HG02623 (cell line): ENCODE data around the gene GRIK3.

Experiments
- ATAC-seq: cut with Tn5 transposase; IDR thresholded peaks from one replicate; pipeline ENCODE4 v1.9.1; 2021; ENCODE audit warnings: moderate library complexity; ENCODE audit not compliant: unreplicated experiment

The GRIK3 gene

DNA sequence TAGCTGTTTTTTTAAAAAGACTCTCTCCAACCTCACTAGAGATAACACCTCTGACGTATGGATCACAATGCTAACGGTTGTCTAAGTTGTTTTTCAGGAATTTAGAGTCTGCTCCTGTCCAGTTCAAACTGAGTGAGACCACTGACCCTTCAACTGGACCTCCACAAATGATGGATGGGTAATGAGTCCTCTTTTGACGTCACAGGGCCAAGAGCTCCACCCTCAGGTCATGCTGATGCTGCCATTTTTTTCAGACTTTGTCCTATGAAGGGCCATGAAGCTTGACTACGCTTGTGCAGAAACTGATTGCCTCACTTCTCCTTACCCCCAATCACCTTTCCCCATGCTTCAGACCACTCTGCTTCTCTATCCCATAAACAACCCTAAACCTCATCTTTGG lies 16.6 kb downstream of the GRIK3 start:
- ATAC-seq = no peak

- ATAC-seq = no peak
Measured at GRCh38 chr1:37016121-37016520, 18.2 kb downstream of the GRIK3 start.

DNA sequence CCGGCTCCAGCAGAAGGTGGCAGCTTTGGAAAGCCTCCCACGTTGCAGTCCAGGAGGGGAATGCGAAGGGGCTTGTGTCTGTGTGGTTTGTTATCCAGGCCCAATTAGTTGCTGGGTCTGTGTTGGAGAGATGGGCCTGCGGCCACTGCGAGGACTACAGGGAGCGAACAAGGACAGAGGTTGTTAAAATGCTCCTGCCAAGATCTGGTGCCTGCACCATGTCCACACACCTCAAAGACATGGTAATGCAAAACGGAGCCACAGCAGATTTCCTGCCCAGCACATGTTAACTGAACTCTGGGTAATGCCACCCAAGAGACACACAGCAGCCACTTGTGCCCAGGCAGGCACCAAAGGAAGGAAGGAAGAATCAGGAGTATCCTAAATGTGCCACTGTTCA lies 18.6 kb downstream of the GRIK3 start:
- ATAC-seq = no peak

DNA sequence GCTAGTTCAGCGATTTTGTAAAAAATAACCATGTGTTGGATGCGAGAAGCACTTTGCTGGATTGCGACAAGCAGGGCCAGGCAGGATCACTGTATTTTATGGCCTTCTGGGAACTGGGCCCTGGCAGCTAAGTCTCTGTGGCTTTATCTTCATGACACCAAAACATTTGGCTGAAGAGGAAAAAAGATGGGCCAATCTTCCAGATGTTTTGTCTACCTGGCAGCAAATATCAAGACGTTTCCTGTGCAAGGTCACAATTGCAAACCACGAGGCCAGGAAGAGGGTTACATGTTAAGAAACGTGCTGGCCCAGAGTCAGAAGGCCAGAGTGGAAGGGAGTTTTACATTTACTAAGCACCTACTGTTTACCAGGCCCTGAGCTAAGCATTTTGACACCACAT lies 22.1 kb downstream of the GRIK3 start:
- no peak for ATAC-seq

- ATAC-seq = no peak
Measured at GRCh38 chr1:37010011-37010410, 24.3 kb downstream of the GRIK3 start.

DNA sequence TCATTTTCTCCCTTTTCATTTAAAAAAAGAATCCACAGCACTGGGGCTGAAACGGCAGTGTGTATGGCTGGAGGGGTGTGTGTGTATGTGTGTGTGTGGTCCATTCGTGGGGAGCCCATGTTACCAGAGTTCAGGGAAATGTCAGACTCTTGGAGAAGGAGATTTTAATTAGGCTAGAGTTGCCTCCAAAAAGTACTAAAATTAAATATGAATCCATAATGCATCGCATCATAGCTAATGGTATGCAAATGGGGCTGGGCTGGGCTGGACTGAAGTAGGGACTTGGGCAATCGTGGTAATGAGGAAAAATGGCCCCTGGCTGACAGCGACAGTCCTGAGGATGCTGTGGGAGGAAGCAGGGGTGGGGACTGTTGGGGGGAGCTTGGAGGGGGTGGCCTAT lies 24.8 kb downstream of the GRIK3 start:
- ATAC-seq = no peak

DNA sequence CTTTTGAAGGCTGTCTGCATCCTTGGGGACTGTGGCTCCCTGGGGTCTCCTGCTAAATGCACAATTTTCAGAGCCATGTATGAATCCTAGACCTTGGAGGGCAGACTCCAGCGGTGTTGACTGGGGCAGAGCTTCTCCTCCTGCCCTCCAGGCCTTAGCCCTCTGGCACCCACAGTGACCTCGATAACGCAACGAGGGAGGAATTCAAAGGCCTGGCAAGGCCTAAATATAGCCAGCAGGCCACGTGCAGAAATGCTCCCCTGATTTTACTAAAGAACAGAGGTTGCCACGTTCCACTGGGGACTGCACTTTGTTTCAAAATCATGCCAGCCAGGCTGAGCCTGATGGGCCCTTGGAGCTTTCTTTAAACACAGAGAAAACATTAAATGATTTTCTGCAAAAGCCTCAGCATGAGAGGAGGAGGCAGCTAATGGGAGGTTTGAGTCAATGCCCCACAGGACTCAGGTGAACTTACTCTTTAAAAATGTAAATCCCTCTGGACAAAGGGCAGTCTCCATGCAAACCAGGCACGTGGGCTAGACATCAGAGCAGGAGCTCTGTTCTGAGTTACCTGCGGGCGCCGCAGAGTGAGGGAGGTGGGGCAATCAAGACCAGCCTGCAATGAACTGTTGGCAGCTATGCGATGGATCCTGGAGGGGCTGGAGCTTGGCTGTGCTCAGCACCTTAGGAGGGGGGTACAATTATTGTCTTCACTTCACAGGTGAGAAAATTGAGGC lies 28.0 kb downstream of the GRIK3 start:
- ATAC-seq = no peak

DNA sequence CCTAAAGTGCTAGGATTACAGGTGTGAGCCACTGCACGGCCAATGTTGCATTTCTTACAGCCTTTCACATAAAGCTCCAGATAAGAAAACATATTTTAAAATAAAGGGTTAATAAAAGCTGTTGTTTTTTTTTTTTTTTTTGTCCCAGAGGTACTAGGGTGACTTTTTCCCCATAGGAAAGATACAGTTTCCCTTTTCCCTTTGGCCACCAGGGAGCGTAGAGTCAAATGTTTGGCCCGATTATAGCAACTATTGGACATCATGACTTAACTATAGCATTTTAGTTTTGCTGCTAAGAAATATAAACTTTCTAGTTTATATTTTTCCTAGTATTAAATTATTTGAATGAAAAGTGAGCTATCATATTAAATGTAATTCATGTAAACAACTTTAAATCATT lies 31.4 kb downstream of the GRIK3 start:
- no peak for ATAC-seq

DNA sequence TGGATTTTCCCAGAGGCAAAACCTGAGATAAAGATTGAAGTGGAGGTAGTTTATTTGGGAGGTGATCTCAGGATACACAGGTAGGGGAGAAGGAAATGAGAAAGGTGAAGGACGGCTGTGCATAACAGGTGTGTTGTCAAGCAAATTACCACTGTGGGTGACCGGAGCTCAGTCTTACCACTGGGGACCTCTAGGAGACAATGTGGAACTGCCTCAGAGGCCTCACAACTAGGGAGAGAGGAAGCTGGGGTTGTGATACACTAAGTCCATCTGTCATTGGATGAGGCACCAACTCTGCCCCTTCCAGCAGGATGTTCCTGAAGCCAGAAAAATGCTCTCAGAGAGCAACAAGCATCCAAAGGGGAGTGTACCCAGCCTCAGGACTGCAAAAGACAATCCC lies 32.6 kb downstream of the GRIK3 start:
- ATAC-seq = no peak

- no peak for ATAC-seq
Measured at GRCh38 chr1:36996106-36996505, 38.2 kb downstream of the GRIK3 start.

DNA sequence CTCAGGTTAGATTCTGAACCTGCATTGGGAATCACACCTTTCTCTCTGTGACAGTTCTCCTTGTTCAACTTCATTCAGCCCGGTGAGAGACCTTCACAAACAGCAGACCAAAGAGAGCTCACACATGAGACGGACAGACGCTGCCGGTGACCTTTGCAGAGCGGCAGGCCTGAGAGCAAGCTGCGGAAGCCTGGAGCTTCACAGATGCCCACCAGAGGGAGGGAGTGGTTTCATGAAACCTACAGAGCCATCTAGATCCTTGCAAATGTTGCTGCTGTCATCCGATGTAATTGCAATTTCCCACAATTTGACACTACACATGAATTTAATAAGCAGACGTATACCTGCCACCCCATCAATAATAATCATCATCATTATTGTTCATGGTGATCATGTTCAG lies 39.4 kb downstream of the GRIK3 start:
- no peak for ATAC-seq

DNA sequence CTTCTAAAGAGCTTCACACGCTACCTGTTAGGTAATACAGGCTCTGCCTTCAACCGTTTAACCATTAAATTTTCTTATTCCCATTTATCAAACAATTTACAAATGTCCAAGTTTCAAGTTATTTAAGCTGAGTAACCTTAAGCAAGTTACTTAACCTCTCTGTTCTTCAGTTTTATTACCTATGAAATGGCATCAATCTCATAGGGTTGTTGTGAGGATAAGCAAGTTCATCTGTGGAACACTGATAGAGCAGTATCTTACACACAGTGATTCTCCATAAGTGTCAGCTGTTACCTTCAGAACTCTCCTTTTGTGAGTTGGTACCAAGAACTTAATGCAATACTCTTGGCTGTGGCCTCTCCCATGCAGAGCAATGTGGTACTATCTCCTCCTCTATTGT lies 40.0 kb downstream of the GRIK3 start:
- ATAC-seq = no peak

- no peak for ATAC-seq
Measured at GRCh38 chr1:36992139-36992943, 42.0 kb downstream of the GRIK3 start.

GRCh38 chr1:36991551-36991950 lies 42.8 kb downstream of the GRIK3 start:
- ATAC-seq = no peak

- no peak for ATAC-seq
Measured at GRCh38 chr1:36990928-36991327, 43.4 kb downstream of the GRIK3 start.

- ATAC-seq = no peak
Measured at GRCh38 chr1:36989241-36989640, 45.1 kb downstream of the GRIK3 start.

GRCh38 chr1:36988741-36989193 lies 45.5 kb downstream of the GRIK3 start:
- no peak for ATAC-seq

DNA sequence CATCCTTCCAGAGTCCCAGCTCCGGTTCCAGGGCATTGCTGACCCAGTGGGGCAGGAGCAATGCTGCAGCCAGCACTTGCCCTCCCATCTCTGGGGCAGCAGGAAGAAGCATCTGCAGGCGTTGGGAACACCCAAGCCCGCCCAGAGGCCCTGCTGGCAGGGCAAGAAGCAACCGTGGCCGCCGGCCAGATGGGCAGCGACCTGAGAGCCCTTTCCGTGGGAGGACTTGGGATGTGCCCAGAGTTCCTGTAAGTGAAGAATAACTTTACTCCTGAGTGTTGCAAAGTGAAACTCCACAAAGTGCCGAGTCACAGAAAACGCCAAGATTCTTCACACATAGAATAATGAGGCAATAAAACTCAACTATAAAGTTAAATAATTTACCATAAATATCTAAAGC lies 46.0 kb downstream of the GRIK3 start:
- no peak for ATAC-seq

GRCh38 chr1:36987276-36987675 lies 47.0 kb downstream of the GRIK3 start:
- ATAC-seq = no peak

- no peak for ATAC-seq
Measured at GRCh38 chr1:36986241-36986985, 47.9 kb downstream of the GRIK3 start.

- ATAC-seq = no peak
Measured at GRCh38 chr1:36984675-36985074, 49.6 kb downstream of the GRIK3 start.

- ATAC-seq = no peak
Measured at GRCh38 chr1:36984026-36984425, 50.3 kb downstream of the GRIK3 start.
